Hypothalamus (tissue), 51 donors: Measurements from ENCODE around the gene SKIDA1.
"Not testable (repeated sequence)": the region's sequence is repeated elsewhere in the genome, so short reads cannot be mapped to it uniquely, and the experiment has no call there.

Source experiments
- DNase-seq, 51 donors: peaks; one replicate each; lab custom pipeline; 2025; lab: John Stamatoyannopoulos, UW

SKIDA1 gene

DNA sequence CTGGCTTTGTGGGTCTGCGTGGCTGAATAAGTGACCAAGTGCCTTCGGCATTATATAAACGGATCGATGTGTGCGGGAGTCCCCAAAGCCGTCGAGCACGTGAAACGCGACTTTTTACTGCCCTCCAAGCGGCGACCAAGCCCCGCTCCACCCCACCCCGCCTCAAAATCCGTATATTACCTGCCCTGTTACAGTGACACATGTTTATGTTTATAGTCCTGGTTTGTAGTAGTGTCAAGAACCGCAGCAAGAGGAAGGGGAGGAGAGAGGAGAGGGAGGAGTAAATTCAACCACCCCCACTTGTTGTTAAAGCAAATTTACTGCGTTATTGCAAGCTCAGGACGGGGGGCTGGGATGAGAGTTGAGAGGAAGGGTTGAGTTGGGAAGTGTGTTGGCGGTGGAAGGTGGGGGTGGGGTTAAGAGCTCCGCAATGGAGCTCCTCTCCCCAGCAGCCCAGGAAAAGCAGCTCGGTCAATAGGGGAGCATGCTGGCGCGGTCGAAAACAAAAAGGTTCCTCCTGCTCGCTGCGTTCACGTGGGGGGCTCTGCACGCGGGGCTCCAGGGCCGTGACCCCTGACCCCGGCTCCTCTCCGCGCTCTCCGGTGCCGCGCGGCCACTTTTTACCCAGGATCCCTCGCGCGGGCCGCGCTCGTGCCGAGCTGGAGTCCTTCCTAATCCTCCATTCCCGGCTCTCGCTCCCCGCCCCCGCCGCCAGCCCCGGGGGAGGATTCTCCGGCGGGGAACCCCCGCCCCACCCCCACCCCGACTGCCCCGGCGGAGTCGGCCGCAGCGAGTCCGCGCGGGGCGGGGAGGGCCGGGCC is at the start of gene SKIDA1:
Gene SKIDA1 (minus strand): TSS at position 316 of the 821 bp plus-strand sequence. CDS start 7,860 bp downstream, outside the sequence.
- peak in 50 of 51 donors; percentile 42 to 92 (median 82) for DNase-seq

DNA sequence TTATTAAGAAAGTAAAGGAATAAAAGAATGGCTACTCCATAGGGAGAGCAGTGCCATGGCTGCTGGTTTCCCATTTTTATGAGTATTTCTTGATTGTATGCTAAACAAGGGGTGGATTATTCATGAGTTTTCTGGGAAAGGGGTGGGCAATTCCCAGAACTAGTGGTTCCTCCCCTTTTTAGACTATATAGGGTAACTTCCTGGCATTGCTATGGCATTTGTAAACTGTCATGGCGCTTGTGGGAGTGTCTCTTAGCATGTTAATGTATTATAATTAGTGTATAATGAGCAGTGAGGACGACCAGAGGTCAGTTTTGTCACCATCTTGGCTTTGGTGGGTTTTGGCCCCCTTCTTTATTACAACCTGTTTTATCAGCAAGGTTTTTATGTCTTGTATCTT is 49.0 kb upstream of the SKIDA1 start:
- not testable (repeated sequence) for DNase-seq

DNA sequence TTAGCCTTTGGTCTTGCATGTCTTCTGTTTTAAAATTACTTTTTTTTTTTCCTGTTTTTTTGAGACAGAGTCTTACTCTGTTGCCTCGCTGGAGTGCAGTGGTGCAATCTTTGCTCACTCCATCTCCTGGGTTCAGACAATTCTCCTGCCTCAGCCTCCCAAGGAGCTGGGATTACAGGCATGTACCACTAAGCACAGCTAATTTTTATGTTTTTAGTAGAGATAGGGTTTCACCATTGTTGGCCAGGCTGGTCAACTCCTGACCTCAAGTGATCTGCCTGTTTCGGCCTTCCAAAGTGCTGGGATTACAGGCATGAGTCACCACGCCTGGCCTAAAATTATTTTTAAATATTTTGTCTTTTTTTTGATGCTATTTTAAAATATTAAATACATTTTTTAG is 47.1 kb upstream of the SKIDA1 start:
- no peak for DNase-seq

DNA sequence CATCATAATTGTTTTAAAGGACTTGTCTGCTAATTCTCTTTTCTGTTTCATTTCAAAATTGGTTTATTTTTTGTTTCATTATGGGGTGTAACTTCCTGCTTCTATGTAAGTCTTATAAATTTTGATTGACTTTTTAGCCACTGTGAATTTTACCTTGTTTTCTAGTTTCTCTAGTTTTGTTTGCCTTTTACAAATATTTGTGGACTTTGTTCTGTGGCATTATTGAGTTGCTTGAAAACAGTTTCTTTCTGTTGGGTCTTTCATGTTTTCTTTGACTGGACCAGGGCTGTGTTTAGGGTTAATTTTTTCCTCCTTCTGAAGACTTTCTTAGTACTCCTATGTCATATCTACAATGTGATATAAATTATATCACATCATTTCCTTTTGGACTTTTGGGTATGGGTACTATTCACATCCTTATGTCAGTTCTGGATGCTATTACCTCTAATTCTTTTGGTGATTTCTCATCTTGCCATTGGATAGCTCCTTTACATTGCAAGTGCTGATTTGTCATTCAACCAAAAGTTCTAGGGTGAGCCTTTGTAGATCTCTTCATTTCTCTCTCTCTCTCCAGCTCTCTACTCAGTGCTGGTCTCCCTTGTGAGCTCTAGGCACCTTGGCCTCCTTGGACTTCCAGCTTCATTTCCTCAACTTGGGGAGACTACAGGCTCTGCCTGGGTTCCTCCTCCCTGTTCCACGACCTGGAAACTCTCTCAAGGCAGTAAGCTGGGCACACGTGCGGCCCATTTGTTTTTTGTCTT is 45.5 kb upstream of the SKIDA1 start:
- no peak for DNase-seq

DNA sequence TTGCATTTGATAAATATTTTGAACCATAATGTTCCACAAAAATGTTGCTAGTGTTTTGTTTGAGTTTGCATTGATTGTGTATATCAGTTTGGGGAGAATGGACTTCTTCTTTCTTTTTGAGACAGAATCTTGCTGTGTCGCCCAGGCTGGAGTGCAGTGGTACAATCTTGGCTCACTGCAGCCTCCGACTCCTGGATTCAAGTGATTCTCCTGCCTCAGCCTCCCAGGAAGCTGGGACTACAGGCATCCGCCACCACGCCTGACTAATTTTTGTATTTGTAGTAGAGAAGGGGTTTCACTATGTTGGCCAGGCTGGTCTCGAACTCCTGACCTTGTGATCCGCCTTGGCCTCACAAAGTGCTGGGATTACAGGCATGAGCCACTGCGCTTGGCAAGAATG is 33.5 kb upstream of the SKIDA1 start:
- not testable (repeated sequence) for DNase-seq

DNA sequence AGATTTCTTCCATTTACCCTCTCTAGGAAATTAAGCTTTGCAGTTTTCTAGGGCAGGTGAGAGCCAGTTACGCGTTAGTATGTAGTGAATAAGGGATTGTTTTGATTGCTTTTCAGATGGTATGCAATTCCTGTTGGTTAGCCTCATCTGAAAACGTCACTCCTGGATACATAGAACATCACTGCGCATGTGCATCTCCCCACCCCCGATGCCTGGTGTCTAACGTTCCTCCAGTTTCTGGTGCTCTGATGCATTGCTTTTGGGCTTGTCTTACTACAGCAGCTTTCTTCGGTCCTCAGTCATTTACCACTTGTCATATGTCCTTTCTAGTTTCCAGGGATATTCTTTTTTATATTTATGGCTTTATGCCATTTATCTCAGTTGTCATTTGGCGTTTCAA is 31.0 kb upstream of the SKIDA1 start:
- peak in 1 of 51 donors; percentile 29 for DNase-seq

DNA sequence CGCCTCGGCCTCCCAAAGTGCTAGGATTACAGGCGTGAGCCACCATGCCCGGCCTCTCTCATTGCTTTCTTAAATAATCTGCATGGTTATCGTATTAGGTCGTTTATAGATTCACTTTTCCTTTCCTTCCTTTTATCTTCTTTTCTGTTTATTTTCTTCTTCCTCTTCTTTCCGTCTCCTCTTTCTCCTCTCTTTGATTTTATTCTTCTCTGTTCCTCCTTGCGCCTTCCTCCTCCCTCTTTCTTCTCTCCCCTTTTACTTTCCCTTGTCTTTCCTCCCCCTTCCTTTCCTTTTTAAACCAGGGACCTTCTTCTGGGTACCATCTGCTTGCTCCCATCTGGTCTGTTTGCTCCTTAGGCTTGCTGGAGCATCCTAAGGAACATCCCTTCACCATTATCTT is 27.2 kb upstream of the SKIDA1 start:
- DNase-seq, result no peak

DNA sequence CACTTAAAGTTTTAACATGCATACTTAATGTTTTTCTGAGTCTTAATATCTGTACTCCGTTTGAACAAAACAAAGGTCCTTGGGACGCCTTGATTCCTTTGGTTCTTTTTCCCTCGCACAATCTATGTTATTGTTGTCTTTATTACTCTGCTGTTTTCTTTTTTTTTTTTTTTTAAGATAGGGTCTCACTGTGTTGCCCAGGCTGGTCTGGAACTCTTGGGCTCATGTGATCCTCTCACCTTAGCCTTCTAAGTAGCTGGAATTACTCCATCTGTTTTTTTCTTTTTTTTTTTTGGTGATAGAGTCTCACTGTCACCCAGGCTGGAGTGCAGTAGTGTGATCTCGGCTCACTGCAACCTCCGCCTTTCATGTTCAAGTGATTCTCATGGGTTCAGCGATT is 21.8 kb upstream of the SKIDA1 start:
- DNase-seq, result no peak

DNA sequence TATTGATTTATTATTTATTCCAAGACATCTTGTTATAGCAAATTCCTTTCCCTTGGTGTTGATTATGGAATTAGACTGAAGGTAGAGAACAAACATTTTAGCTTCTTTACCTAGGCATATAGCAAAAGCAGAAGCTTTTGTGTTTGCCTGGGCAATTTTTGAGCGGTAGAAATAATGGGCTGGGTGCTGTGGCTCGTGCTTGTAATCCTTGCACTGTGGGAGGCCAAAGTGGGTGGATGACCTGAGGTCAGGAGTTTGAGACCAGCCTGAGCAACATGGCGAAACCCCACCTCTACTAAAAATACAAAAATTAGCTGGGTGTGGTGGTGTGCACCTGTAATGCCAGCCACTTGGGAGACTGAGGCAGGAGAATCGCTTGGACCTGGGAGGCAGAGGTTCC is 15.2 kb upstream of the SKIDA1 start:
- DNase-seq, result not testable (repeated sequence)

DNA sequence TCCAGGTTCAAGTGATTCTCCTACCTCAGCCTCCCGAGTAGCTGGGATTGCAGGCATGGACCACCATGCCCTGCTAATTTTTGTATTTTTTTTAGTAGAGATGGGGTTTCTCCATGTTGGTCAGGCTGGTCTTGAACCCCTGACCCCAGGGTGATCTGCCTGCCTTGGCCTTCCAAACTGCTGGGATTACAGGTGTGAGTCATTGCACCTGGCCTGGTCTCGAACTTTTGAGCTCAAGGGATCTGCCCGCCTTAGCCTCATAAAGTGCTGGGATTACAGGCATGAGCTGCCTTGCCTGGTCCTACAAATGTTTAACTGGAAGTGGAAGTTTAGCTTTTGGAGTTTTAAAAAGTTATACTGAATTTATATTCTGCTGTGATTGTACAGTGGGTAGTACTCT is 11.4 kb upstream of the SKIDA1 start:
- no peak for DNase-seq

DNA sequence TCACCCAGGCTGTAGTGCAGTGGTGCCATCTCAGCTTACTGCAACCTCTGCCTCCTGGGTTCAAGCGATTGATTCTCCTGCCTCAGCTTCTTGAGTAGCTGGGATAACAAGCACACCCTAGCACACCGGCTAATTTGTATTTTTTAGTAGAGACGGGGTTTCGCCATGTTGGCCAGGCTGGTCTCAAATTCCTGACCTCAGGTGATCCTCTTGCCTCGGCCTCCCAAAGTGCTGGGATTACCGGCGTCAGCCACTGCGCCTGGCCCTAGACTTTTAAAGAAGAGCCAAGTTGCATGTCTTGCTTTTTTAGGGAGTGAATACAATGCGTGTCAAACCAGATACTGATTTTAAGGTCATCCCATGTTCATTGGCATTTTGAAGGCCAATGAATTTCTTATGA is 10.5 kb upstream of the SKIDA1 start:
- DNase-seq, result not testable (repeated sequence)

DNA sequence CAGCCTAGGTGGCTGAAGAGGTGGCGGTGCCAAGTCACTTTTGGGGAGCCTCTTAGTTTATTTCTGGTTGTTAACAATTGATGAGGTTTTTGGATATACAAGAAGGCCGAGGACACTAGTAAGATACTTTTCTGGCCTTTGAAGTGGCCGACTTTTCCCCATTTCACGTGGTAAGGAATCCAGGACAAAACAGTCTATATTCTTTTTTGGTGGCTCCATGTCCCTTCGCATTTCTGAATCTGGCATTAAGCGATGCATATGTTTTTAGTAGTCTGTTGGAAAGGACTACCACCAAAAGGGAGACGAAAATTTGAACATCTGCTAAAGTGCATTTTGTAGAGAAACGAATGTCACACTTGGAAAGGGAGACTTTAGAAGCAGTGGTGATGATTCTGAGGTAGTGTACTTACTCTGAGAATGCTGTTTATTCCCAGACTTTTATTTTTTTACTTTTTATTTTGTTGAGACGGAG is 10.0 kb upstream of the SKIDA1 start:
- peak in 1 of 51 donors; percentile 54 for DNase-seq

DNA sequence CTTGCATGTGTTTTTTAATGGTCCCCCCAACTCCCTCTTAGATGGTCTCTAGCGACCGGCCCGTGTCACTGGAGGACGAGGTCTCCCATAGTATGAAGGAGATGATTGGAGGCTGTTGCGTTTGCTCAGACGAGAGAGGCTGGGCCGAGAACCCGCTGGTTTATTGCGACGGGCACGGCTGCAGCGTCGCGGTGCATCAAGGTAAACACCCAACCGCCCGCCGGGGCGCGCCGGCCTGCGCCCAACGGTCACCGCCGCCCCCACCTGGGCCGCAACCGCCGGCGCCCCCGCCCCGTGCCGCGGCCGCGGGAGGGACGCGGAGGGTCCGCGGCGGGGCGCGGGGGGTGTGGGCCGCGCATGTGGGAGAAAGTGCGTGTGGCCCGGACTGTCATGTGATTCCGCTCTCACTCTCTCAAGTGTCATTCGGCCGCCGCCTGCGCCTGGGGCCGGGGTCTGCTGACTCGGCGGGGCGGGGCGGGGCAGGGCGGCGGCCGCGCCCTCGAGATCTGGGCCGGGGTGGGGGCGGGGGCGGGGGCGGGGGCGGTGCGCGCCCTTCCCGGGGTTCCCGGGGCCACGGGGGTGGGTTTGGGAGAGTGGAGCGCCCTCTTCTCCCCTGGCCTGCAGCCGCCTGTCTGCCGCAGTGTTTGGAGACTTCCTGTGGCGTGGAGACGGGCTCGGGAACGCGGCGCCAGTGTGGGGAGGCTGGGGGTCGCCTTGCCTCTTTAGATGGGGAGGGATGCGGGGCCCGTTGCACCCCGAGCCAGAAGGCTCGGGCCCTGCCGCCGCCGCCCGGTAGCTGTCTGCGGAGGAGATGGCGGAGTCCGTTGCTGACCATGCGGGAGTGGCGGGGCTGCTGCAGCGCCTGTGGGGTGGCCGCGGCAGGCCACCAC is 9.4 kb upstream of the SKIDA1 start:
- DNase-seq, result peak in 40 of 51 donors; percentile 17 to 84 (median 58)

DNA sequence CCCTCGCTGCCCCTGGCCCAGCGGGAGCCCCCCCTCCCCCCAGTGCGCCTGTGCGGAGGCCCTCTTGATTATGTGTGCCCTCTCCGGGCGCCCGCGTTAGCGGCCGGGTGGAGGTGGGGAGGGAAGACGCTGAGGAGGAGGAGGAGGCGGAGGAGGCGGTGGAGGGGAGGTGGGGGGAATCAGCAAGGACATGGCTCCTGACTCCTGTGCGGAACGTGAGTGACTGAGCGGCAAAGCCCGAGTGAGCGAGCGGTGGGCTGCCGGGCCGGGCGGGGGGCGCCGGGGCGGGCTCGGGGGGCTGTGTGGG is 8.8 kb upstream of the SKIDA1 start:
- DNase-seq, result peak in 1 of 51 donors; percentile 83

DNA sequence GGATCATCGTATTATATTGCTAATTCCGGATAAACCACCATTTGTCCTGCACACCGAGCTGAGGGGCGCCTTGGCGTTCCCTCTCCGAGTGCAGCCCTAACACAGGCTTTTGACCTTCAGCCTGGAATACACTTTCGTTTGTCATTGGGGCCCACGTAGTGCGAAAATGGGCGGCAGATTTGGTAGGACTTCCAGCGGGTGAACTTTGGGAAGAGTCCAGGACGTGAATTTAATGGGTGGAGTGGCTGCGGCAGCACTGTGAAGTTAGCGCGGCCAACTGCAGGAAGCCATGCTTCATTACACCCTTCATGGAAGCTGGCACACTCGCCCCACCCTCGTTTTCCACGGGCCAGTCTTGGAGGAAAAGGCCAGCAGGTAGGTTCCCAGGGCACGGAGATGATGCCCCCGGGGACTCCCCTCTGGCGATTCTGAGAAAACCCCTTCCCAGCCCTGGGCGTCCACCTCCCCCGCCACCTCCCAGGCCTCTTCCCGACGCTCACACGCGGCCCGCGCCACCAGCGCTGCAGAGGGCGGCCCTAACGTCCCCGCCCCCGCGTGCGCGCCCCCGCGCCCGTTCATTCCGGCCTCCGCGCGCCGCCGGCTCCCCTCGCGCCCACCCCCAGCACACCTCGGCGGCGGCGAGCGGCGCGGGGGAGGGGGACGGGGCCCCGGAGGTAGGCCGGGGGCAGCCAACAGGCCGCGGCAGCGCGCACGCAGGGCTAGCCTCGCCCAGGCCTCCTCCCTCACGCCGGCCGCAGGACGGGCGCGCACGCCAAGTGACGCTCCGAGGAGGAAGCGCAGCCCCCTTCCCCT is 8.2 kb upstream of the SKIDA1 start, which contains the start of gene MLLT10:
Gene MLLT10 (plus strand): TSS at position 766 of the 813 bp plus-strand sequence. CDS start 413 bp downstream, outside the sequence.
- DNase-seq, result peak; percentile 65 to 99 (median 92)

DNA sequence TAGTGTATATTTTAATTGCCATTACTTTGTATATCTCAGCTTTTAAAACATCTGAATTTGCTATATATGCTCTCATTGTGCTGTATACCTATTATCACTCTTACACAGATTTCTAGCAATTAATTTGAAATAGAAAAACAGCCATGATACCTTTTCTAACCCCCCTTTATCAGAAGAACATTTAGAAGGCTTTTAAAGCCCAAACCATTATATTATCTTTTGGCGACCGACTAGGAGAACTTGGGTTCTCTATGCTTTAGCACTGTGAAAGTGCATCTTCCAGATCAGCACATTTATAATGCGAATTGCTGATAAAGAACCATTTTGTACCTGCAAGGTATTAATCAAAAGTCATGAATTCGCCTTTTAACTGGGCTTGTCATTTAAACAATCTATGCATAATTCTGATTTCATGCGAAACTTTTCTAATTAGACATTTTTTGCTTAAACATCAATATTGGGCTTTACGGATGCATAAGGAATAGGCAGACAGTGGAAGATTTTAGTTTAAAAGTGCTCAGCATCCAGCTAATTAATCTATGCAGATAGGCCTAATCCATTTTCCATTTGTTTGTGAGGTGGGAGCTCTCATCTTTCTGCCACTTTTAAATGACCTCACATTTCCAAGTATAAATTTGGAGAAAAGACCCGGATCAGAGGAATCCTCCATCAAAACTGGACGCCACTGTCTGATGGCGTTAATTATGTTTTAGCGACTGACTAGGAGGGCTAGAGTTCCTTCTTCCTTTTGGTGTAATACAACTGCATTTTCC is 7.4 kb upstream of the SKIDA1 start:
- peak in 1 of 51 donors; percentile 61 for DNase-seq

DNA sequence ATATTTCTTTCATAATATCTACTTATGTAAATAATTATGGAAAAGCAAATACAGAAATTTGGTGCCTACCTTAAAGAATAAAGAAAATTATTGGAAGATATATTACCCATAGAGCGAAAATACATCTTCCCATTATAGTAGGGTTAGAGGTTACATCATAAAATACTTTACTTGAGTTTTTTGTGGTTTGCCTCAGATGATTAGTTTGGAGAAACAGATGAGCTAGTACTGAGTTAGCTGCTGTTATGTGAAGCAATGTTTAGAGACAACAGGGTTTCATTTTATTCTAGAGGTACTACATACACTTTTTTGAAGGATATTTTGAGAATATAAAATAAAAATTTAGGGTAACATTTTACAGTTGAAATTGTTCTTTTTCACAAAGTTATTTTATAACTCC is 5.7 kb upstream of the SKIDA1 start:
- DNase-seq, result no peak

DNA sequence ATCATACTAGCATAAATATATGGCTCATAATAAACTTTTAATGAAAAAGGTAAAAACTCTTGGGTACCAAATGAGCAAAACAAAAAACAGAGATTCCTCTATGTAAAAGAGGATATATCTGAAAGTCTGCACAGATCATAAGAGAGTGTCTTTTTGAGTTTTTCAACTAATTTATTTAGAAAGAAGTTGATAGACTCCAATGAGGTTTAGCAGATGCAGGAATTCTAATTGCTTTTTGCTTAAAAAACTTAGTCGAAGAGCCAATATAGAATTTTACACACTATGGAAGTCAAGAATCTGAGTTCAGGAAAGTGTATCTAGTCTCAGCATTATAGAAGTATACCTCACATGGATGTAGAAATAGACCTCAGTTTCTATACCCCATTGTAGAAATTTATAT is 5.2 kb upstream of the SKIDA1 start:
- no peak for DNase-seq

DNA sequence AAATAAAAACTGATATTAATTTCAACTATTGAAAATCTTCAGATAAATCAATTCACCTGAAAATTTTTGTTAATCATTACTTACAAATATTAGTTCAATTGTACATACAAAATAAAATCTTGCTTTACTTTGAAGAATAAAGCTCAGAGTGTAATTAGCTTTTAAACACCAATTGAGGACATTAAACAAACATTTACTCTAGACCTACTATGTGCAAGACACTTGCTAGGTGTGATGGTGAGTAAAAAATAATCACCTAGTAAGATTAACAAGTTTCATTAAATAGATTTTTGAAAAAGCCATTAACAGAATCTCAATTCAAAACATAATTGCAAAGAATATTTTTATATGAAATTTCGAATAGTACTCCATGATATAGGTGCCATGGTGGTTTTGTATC is 4.7 kb upstream of the SKIDA1 start:
- DNase-seq, result no peak
